Hepatocyte (in vitro differentiated cells): Measurements from ENCODE around the gene WWTR1.

Experiments used
- CTCF ChIP-seq: fragments of 200-600 bp; sonication (generic); IDR thresholded peaks from 2 replicates; pipeline ENCODE4 v1.5.1; 2016; ENCODE audit warnings: antibody characterized with exemption, mild to moderate bottlenecking; ENCODE audit not compliant: poor library complexity
- EZH2 ChIP-seq: fragments of 200-600 bp; sonication (generic); IDR thresholded peaks from 2 replicates; pipeline ENCODE4 v1.6.1; 2016; ENCODE audit warnings: antibody characterized with exemption, mild to moderate bottlenecking, borderline replicate concordance

DNA sequence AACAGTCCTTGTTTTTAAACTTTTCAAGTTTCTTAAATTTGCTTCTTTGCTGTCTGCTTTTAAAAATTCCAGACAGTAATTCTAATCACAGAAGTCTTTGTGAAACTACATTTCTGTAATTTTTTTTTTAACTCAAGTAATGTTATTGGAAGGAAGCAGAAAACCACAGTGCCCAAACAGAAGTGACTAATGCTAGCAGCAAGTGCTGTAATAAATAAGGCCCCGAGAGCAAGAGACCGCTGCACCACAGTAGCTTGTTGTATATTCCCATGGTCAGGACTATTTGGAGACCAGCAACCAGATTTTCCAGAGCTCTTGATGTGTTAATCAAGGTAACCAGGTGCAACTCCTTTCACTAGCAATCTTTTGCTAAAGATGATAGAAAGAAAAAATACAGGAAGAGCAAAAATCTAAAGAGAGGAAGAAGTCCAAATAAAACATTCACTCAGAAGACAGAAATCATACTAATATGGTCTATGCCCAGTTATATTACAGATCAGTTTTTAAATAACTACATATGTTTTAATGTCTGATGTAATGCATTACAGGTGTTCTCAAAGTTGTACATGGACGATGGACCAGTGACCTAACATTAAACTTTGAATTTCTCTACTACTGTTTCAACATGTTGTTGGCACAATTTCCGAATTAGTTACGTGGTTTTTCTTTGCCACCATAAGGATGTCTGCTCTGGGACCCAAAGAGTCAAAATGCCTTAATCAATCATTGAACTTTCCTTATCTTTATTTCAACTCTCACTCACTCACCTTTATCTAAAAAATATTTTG, 36.4 kb downstream of the WWTR1 start:
- TF ChIP-seq CTCF (no peak), EZH2 (no peak)
